Nephron (organoid): ENCODE results near the gene PRKN.
A peak's percentile ranks its signal among the peaks of the same experiment; 100 is the strongest.

ENCODE experiments used
- H3K27ac Mint-ChIP-seq, 3 experiments: 2 replicates each; pipeline ENCODE4 v1.8.0; 2020; ENCODE audit warnings: mixed read lengths in 3 of 3, mild to moderate bottlenecking in 2 of 3, moderate library complexity in 1 of 3
- H3K27me3 Mint-ChIP-seq: 2 replicates; pipeline ENCODE4 v1.8.0; 2021; ENCODE audit warnings: low read depth, mild to moderate bottlenecking, moderate library complexity, mixed read lengths
- H3K36me3 Mint-ChIP-seq: 2 replicates; pipeline ENCODE4 v1.8.0; 2020; ENCODE audit warnings: low read depth, mixed read lengths
- H3K4me1 Mint-ChIP-seq: 2 replicates; pipeline ENCODE4 v1.8.0; 2020; ENCODE audit warnings: mixed read lengths
- H3K4me3 Mint-ChIP-seq, 3 experiments: 2 replicates each; pipeline ENCODE4 v1.8.0; 2020; ENCODE audit warnings: mild to moderate bottlenecking in 3 of 3, mixed read lengths in 3 of 3, moderate library complexity in 2 of 3
- H3K9me3 Mint-ChIP-seq: 2 replicates; pipeline ENCODE4 v1.8.0; 2020; ENCODE audit warnings: mixed read lengths
- TF ChIP-seq, protein P1 (sequence below), 3 experiments: fragments of 200-600 bp; sonication (generic); IDR thresholded peaks; one replicate each; pipeline ENCODE4 v1.5.0; 2021; ENCODE audit warnings: antibody characterized with exemption in 3 of 3; ENCODE audit not compliant: unreplicated experiment in 3 of 3

PRKN gene

DNA sequence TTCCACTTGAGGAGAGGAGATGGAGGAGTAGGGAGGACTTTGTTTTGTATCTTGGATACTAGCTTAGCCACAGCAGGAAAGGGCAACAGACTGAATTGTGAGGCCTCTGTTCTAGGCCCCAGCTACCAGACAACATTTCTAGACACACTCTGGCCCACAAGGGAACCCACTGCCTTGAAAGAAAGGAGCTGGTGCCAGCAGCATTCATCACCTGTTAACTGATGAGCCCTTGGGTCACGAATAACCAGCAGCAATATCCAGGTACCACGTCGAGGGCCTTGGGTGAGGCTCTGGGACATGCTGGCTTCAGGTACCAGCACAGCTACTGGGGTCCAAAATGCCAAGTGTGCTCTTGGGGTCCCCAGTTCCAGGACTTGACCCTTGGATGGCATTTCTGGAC, 165.5 kb downstream of the PRKN start:
- H3K4me1 Mint-ChIP-seq, result no peaks in the 10 kb centered on the region
- peaks cover 4% of the 10 kb centered on the region for H3K27me3 Mint-ChIP-seq
- no peak overlapping the region for H3K27ac Mint-ChIP-seq
- H3K36me3 Mint-ChIP-seq, result peaks cover 18% of the 10 kb centered on the region
- H3K9me3 Mint-ChIP-seq, result peaks cover 37% of the 10 kb centered on the region
- no peak overlapping the region for H3K4me3 Mint-ChIP-seq
- TF ChIP-seq, protein P1, sequence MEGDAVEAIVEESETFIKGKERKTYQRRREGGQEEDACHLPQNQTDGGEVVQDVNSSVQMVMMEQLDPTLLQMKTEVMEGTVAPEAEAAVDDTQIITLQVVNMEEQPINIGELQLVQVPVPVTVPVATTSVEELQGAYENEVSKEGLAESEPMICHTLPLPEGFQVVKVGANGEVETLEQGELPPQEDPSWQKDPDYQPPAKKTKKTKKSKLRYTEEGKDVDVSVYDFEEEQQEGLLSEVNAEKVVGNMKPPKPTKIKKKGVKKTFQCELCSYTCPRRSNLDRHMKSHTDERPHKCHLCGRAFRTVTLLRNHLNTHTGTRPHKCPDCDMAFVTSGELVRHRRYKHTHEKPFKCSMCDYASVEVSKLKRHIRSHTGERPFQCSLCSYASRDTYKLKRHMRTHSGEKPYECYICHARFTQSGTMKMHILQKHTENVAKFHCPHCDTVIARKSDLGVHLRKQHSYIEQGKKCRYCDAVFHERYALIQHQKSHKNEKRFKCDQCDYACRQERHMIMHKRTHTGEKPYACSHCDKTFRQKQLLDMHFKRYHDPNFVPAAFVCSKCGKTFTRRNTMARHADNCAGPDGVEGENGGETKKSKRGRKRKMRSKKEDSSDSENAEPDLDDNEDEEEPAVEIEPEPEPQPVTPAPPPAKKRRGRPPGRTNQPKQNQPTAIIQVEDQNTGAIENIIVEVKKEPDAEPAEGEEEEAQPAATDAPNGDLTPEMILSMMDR (IDR thresholded peaks at IDR 0.05; ENCODE audit: unreplicated experiment in 3 of 3), result no peak

DNA sequence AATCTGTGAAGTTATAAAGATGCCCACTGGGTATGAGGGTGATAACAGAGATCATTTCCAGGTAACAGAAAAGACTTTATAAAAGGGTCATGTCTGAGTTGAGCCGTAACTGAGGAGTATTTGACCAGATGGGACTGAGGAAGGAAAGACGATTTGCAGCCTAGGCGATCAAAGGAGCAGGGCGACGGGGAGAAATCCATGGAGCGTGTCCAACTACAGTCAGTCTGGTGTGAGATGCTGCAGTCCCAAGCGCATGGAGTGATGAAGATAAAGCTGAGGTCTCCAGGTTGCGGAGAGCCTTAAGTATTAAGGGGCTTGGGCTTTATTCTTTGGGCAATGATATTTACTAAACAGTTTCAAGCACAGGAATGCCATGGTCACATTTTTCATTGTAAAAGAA, 166.7 kb downstream of the PRKN start:
- TF ChIP-seq, protein P1 (IDR thresholded peaks at IDR 0.05; ENCODE audit: unreplicated experiment in 3 of 3), result no peak
- Mint-ChIP-seq H3K9me3 (peaks cover 25% of the 10 kb centered on the region), H3K27ac (no peak overlapping the region), H3K4me1 (no peaks in the 10 kb centered on the region), H3K36me3 (peaks cover 9% of the 10 kb centered on the region), H3K4me3 (no peak overlapping the region), H3K27me3 (peaks cover 4% of the 10 kb centered on the region)

DNA sequence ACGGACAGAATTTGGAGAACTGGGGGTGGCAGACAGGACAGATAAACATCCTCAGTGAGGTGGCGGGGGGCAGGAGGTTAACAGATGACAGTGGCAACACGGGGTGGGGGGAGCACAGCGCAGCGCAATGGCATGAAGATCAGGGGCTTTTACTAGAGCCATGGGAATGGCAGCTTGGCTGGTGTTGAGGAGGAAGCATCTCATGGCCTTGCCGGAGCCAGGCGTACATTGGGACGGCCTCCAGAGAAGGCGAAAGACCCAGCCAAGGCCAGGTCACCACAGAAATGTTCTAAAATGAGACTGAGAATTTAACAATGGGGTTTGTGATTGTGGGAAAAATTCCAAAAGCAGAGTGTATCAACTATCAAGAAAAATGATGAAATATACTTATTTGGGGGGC, 173.0 kb downstream of the PRKN start:
- TF ChIP-seq, protein P1 (IDR thresholded peaks at IDR 0.05; ENCODE audit: unreplicated experiment in 3 of 3), result no peak
- H3K27me3 Mint-ChIP-seq, result peaks cover 11% of the 10 kb centered on the region
- H3K4me3 Mint-ChIP-seq, result no peak overlapping the region
- H3K27ac Mint-ChIP-seq, result no peak overlapping the region
- no peaks in the 10 kb centered on the region for H3K4me1 Mint-ChIP-seq
- no peaks in the 10 kb centered on the region for H3K9me3 Mint-ChIP-seq
- no peaks in the 10 kb centered on the region for H3K36me3 Mint-ChIP-seq

DNA sequence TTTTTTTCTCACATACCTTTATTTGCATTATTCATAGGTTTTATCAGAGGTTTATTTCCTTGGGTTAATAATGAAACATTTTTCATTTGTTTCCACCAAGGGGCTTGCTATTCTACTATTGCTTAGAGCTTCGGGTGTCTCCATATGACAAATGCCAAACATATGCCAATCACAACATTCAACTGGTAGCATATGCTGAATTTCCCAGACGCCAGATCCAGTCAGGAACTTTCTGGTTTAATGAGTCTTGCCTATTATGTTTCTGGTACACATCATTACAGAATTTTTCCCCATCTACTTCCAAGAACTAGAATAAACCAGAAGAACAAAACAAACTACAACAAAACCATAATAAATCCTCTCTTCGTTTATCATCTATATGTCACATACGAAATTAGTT, 180.7 kb downstream of the PRKN start:
- H3K27me3 Mint-ChIP-seq, result no peaks in the 10 kb centered on the region
- H3K27ac Mint-ChIP-seq, result no peak overlapping the region
- no peak overlapping the region for H3K4me3 Mint-ChIP-seq
- H3K9me3 Mint-ChIP-seq, result no peaks in the 10 kb centered on the region
- H3K36me3 Mint-ChIP-seq, result no peaks in the 10 kb centered on the region
- no peaks in the 10 kb centered on the region for H3K4me1 Mint-ChIP-seq
- TF ChIP-seq, protein P1 (IDR thresholded peaks at IDR 0.05; ENCODE audit: unreplicated experiment in 3 of 3), result no peak

DNA sequence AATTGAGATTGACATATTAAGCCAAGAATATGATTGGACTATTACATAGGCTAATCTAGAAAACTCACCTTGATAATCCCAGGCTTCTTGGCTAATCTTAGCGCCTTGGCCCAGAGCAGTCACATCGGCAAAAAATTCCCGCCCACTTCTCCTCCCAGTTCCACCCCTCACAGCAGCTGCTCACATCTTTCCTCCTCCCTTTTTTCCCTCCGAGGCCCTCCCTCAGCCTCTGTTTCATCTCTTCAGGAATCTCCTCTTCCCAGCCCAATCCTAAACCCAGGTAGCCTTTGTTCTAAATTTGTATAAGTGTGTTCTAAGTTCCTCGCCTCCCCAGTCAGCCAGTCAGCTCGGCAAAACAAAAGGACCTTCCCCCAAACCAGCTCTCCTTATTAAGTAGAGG, 184.3 kb downstream of the PRKN start:
- Mint-ChIP-seq H3K36me3 (no peaks in the 10 kb centered on the region), H3K4me3 (no peak overlapping the region), H3K9me3 (no peaks in the 10 kb centered on the region), H3K4me1 (peaks cover 12% of the 10 kb centered on the region), H3K27me3 (no peaks in the 10 kb centered on the region), H3K27ac (peak overlapping the region in 1 of 3 experiments; percentile 8)
- TF ChIP-seq, protein P1 (IDR thresholded peaks at IDR 0.05; ENCODE audit: unreplicated experiment in 3 of 3), result no peak

DNA sequence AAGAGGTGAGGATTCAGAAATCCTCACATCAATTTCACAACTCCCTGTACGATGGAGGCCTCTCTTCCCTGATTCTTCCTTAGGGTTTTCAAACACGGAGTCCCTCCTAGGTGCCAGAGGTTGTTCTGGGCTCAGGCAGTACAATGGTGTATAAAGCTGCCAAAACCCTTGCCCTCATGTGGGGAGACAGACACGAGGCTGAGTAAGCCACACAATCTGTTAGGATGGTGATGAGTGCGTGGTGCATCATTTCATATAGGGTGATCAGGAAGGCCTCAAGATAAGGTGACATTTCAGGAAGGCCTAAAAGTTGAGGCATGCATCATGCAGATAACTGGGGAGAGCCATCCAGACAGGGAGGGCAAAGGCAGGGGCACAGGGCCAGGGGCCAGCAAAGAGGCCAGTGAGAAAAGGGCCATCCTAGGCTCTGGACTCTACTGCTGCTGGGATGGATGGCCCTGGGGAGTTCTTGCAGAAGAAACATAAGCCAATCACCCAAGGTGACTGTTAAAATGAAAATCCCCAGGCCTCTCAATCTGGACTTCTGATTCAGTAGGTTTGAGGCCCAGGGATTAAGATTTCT, 186.5 kb downstream of the PRKN start:
- Mint-ChIP-seq H3K36me3 (no peaks in the 10 kb centered on the region), H3K27ac (no peak overlapping the region), H3K4me3 (no peak overlapping the region), H3K27me3 (no peaks in the 10 kb centered on the region), H3K4me1 (peaks cover 12% of the 10 kb centered on the region), H3K9me3 (no peaks in the 10 kb centered on the region)
- TF ChIP-seq, protein P1 (IDR thresholded peaks at IDR 0.05; ENCODE audit: unreplicated experiment in 3 of 3), result no peak
